CD4-positive, CD25-positive, alpha-beta regulatory T cell (primary cell): Measurements from ENCODE around the gene MARCHF3. TPM values are rescaled to one million over a fixed set of nuclear protein-coding genes. Genes with fewer than 3 reads are reported as not detected.

Experiments
- ATAC-seq, 2 donors: fragments of 150-1000 bp; cut with Tn5 transposase; one replicate each; pipeline ENCODE4 v1.10.0; 2021; ENCODE audit warnings: low read depth in 2 of 2, moderate number of reproducible peaks in 2 of 2, moderate library complexity in 1 of 2
- DNase-seq, 3 donors: peaks; one replicate each; pipeline versions ENCODE4 v3.0.0 to v3.0.0-alpha.2; 2012 to 2022; ENCODE audit warnings: mixed read lengths in 1 of 3
- H3K27ac ChIP-seq: one replicate; pipeline ENCODE4 v1.7.0; 2013; ENCODE audit warnings: mild to moderate bottlenecking, low read length; ENCODE audit not compliant: insufficient read depth, poor library complexity, severe bottlenecking
- H3K27me3 ChIP-seq: one replicate; pipeline ENCODE4 v1.7.0; 2013; ENCODE audit warnings: low read length; ENCODE audit not compliant: control insufficient read depth, insufficient read depth
- H3K36me3 ChIP-seq: one replicate; pipeline ENCODE4 v1.7.0; 2013; ENCODE audit warnings: mild to moderate bottlenecking, low read length, moderate library complexity; ENCODE audit not compliant: control insufficient read depth, insufficient read depth
- H3K4me1 ChIP-seq: 2 replicates; pipeline ENCODE4 v1.7.0; 2013; ENCODE audit warnings: mild to moderate bottlenecking, low read length; ENCODE audit not compliant: insufficient read depth, control insufficient read depth, poor library complexity, severe bottlenecking
- H3K4me3 ChIP-seq: one replicate; pipeline ENCODE4 v1.7.0; 2013; ENCODE audit warnings: low read depth, mild to moderate bottlenecking, low read length, moderate library complexity
- H3K9me3 ChIP-seq, 2 experiments: 1 replicate in 1 of 2; 2 replicates in 1 of 2; pipeline ENCODE4 v1.7.0; 2013; ENCODE audit warnings: low read length in 2 of 2, mild to moderate bottlenecking in 1 of 2, moderate library complexity in 1 of 2; ENCODE audit not compliant: control insufficient read depth in 2 of 2
- H3K27ac Mint-ChIP-seq, 3 donors: one replicate each; pipeline ENCODE4 v1.8.0; 2020 to 2022; ENCODE audit warnings: mild to moderate bottlenecking in 3 of 3, mixed read lengths in 3 of 3, moderate library complexity in 2 of 3
- H3K27me3 Mint-ChIP-seq: one replicate; pipeline ENCODE4 v1.8.0; 2022; ENCODE audit warnings: mild to moderate bottlenecking, mixed read lengths
- H3K36me3 Mint-ChIP-seq: one replicate; pipeline ENCODE4 v1.8.0; 2020; ENCODE audit warnings: mixed read lengths
- H3K4me1 Mint-ChIP-seq, 4 donors: one replicate each; pipeline ENCODE4 v1.8.0; 2020 to 2022; ENCODE audit warnings: mixed read lengths in 4 of 4, mild to moderate bottlenecking in 1 of 4
- H3K4me3 Mint-ChIP-seq, 4 donors: one replicate each; pipeline ENCODE4 v1.8.0; 2020 to 2022; ENCODE audit warnings: mild to moderate bottlenecking in 4 of 4, mixed read lengths in 4 of 4, moderate library complexity in 3 of 4
- H3K9me3 Mint-ChIP-seq, 7 donors: one replicate each; pipeline ENCODE4 v1.8.0; 2020 to 2022; ENCODE audit warnings: mixed read lengths in 7 of 7, mild to moderate bottlenecking in 3 of 7, moderate library complexity in 2 of 7
- polyA plus RNA-seq, 4 donors: library from polyadenylated mRNA; unstranded; fragments of 300-500 nt; fragmentation: Illumina TruSeq; gene quantifications; one replicate each; pipeline ENCODE4 v1.2.3, GENCODE V29; 2021
- total RNA-seq: library from RNA; stranded (reverse); gene quantifications from one replicate; pipeline ENCODE4 v1.2.3, GENCODE V29; 2022

The MARCHF3 gene
- total and polyA plus RNA-seq, 5 donors from 2014 or later, result 12.5 to 21.6 (median 15.2) TPM

- Mint-ChIP-seq H3K9me3 (no peaks in the 10 kb centered on the region), H3K27ac (peak overlapping the region; percentile 29 to 87 (median 38)), H3K36me3 (no peaks in the 10 kb centered on the region), H3K4me1 (peaks cover 22 to 45% (median 32%) of the 10 kb centered on the region in 4 donors), H3K4me3 (peak overlapping the region in 2 of 4 donors; percentile 10 to 16), H3K27me3 (no peaks in the 10 kb centered on the region)
- peak overlapping the region; percentile 68 for H3K4me3 ChIP-seq
- H3K9me3 ChIP-seq, result no peaks in the 10 kb centered on the region
- DNase-seq, result no peak
- peaks cover 21% of the 10 kb centered on the region for H3K4me1 ChIP-seq
- no peak for ATAC-seq
- no peak overlapping the region for H3K27ac ChIP-seq
- H3K36me3 ChIP-seq, result no peaks in the 10 kb centered on the region
- no peaks in the 10 kb centered on the region for H3K27me3 ChIP-seq
Observed at GRCh38 chr5:126971455-126972031, 58.8 kb downstream of the MARCHF3 start.

- Mint-ChIP-seq H3K36me3 (no peaks in the 10 kb centered on the region), H3K27me3 (no peaks in the 10 kb centered on the region), H3K4me3 (no peak overlapping the region), H3K4me1 (peaks cover 20 to 37% (median 27%) of the 10 kb centered on the region in 4 donors), H3K9me3 (no peaks in the 10 kb centered on the region), H3K27ac (peak overlapping the region in 1 of 3 donors; percentile 73)
- Histone ChIP-seq H3K27ac (no peak overlapping the region), H3K27me3 (no peaks in the 10 kb centered on the region), H3K9me3 (no peaks in the 10 kb centered on the region), H3K4me3 (no peak overlapping the region), H3K36me3 (no peaks in the 10 kb centered on the region), H3K4me1 (peaks cover 21% of the 10 kb centered on the region)
- ATAC-seq, result no peak
- no peak for DNase-seq
Observed at GRCh38 chr5:126970517-126971017, 59.8 kb downstream of the MARCHF3 start.

DNA sequence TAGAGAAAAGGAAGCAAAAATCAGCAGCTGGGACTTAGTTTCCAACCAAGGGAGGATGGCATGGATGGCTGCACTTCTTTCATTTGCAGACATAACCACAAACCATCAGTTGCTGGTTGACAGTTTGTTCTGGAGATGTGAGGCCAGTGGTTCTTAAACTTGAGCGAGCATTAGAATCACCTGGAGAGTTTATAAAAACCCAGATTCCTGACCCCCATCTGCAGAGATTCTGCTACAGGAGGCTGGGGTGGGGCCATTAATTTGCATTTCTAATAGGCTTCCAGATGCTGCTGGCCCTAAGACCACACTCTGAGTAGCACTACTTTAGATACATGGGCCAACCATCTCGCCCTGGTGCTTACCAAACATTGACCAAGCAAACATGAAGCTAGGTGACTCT is 60.8 kb downstream of the MARCHF3 start:
- Histone ChIP-seq H3K36me3 (no peaks in the 10 kb centered on the region), H3K27ac (no peak overlapping the region), H3K4me3 (no peak overlapping the region), H3K9me3 (no peaks in the 10 kb centered on the region), H3K4me1 (peaks cover 21% of the 10 kb centered on the region), H3K27me3 (no peaks in the 10 kb centered on the region)
- H3K27ac Mint-ChIP-seq, result no peak overlapping the region
- DNase-seq (no peak), ATAC-seq (no peak)
- H3K4me3 Mint-ChIP-seq, result no peak overlapping the region
- H3K4me1 Mint-ChIP-seq, result peaks cover 22 to 37% (median 30%) of the 10 kb centered on the region in 4 donors
- no peaks in the 10 kb centered on the region for H3K36me3 Mint-ChIP-seq
- no peaks in the 10 kb centered on the region for H3K9me3 Mint-ChIP-seq
- H3K27me3 Mint-ChIP-seq, result no peaks in the 10 kb centered on the region

- no peaks in the 10 kb centered on the region for H3K27me3 ChIP-seq
- Mint-ChIP-seq H3K4me3 (peak overlapping the region in 1 of 4 donors; percentile 12), H3K36me3 (no peaks in the 10 kb centered on the region), H3K9me3 (no peaks in the 10 kb centered on the region), H3K4me1 (peaks cover 16 to 30% (median 25%) of the 10 kb centered on the region in 4 donors), H3K27me3 (no peaks in the 10 kb centered on the region), H3K27ac (no peak overlapping the region)
- ATAC-seq (no peak), DNase-seq (no peak)
- H3K27ac ChIP-seq, result no peak overlapping the region
- peaks cover 15% of the 10 kb centered on the region for H3K4me1 ChIP-seq
- H3K36me3 ChIP-seq, result no peaks in the 10 kb centered on the region
- no peak overlapping the region for H3K4me3 ChIP-seq
- H3K9me3 ChIP-seq, result no peaks in the 10 kb centered on the region
Observed at GRCh38 chr5:126967808-126968466, 62.4 kb downstream of the MARCHF3 start.

GRCh38 chr5:126965487-126965886 is 64.9 kb downstream of the MARCHF3 start:
- ATAC-seq, result no peak
- DNase-seq, result no peak

GRCh38 chr5:126965061-126965475 is 65.3 kb downstream of the MARCHF3 start:
- H3K27ac ChIP-seq, result no peak overlapping the region

More at GRCh38 chr5:126965487-126965886, 64.9 kb downstream of the MARCHF3 start:
- Mint-ChIP-seq H3K4me1 (peaks cover 14 to 21% (median 19%) of the 10 kb centered on the region in 4 donors), H3K4me3 (no peak overlapping the region), H3K9me3 (no peaks in the 10 kb centered on the region), H3K27ac (no peak overlapping the region), H3K36me3 (no peaks in the 10 kb centered on the region), H3K27me3 (no peaks in the 10 kb centered on the region)
- H3K4me1 ChIP-seq, result no peaks in the 10 kb centered on the region
- H3K27me3 ChIP-seq, result no peaks in the 10 kb centered on the region
- no peak overlapping the region for H3K27ac ChIP-seq
- no peaks in the 10 kb centered on the region for H3K36me3 ChIP-seq
- no peaks in the 10 kb centered on the region for H3K9me3 ChIP-seq
- no peak overlapping the region for H3K4me3 ChIP-seq

GRCh38 chr5:126963822-126964375 is 66.5 kb downstream of the MARCHF3 start:
- Histone ChIP-seq H3K4me3 (no peak overlapping the region), H3K36me3 (no peaks in the 10 kb centered on the region), H3K27me3 (no peaks in the 10 kb centered on the region), H3K9me3 (no peaks in the 10 kb centered on the region), H3K4me1 (no peaks in the 10 kb centered on the region), H3K27ac (no peak overlapping the region)
- DNase-seq (no peak), ATAC-seq (no peak)
- H3K27ac Mint-ChIP-seq, result peak overlapping the region in 1 of 3 donors; percentile 39
- H3K4me1 Mint-ChIP-seq, result peaks cover 13 to 20% (median 17%) of the 10 kb centered on the region in 4 donors
- no peak overlapping the region for H3K4me3 Mint-ChIP-seq
- H3K27me3 Mint-ChIP-seq, result no peaks in the 10 kb centered on the region
- no peaks in the 10 kb centered on the region for H3K9me3 Mint-ChIP-seq
- H3K36me3 Mint-ChIP-seq, result no peaks in the 10 kb centered on the region

More at GRCh38 chr5:126965061-126965475, 65.3 kb downstream of the MARCHF3 start:
- Mint-ChIP-seq H3K27ac (no peak overlapping the region), H3K27me3 (no peaks in the 10 kb centered on the region), H3K4me1 (peaks cover 15 to 19% (median 18%) of the 10 kb centered on the region in 4 donors), H3K9me3 (no peaks in the 10 kb centered on the region), H3K4me3 (no peak overlapping the region), H3K36me3 (no peaks in the 10 kb centered on the region)
- H3K27me3 ChIP-seq, result no peaks in the 10 kb centered on the region
- no peaks in the 10 kb centered on the region for H3K9me3 ChIP-seq
- DNase-seq (no peak), ATAC-seq (no peak)
- H3K4me3 ChIP-seq, result no peak overlapping the region
- no peaks in the 10 kb centered on the region for H3K4me1 ChIP-seq
- no peaks in the 10 kb centered on the region for H3K36me3 ChIP-seq
